ENCODE data around the gene TMEM63C.

TMEM63C gene

DNA sequence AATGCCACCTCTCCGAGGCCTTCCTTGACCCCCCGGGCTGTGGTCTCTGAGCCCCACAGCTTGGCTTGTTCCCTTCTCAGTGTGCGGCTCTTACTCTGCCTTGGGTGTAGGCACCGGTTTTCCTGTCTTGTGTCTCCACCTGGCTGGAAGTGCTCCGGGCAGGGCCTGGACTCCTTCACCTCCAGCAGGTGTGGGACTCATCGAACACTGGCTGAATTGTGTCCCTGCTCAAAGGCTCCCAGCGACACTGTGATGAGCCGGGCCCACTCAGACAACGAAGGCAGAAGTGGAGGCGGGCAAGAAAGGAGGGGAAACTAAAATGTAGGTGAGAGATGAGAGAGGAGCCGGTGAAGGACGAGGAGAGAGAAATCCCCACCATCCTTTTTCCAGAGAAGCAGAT is 18.0 kb downstream of the TMEM63C start:
- TF ChIP-seq, protein P1, sequence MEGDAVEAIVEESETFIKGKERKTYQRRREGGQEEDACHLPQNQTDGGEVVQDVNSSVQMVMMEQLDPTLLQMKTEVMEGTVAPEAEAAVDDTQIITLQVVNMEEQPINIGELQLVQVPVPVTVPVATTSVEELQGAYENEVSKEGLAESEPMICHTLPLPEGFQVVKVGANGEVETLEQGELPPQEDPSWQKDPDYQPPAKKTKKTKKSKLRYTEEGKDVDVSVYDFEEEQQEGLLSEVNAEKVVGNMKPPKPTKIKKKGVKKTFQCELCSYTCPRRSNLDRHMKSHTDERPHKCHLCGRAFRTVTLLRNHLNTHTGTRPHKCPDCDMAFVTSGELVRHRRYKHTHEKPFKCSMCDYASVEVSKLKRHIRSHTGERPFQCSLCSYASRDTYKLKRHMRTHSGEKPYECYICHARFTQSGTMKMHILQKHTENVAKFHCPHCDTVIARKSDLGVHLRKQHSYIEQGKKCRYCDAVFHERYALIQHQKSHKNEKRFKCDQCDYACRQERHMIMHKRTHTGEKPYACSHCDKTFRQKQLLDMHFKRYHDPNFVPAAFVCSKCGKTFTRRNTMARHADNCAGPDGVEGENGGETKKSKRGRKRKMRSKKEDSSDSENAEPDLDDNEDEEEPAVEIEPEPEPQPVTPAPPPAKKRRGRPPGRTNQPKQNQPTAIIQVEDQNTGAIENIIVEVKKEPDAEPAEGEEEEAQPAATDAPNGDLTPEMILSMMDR (conservative IDR thresholded peaks at IDR 0.05), result no peak
- TF ChIP-seq ZFX (IDR thresholded peaks at IDR 0.05), result no peak

DNA sequence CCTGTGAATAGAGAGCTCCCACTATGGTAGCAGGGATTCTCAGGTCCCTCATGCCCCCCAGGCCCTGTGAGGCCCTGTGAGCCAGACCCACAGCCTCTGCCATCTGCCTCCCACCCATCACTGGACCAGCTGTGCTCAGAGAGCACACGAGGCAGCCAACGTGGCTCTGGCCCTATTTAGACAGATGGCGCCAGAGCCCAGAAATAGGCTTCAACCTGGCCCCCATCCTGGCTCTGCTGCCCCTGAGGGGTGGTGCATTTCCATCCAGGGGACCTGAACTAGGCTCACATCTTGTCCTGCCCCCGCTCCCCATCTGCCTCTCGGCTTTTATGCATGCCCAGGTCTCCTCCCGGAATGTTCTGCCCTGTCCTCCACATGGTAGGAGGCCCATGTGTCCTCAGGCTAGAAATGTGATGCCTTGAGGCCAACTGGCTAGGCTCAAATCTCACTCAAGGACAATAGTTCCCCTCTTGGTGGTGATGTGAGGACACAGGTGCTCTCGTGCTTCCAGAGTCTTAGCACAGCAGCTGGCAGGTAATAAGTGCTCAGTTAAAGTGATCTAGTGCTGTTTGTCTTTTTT is 18.9 kb downstream of the TMEM63C start:
- H3K27ac ChIP-seq, result no peak overlapping the region
- TF ChIP-seq, protein P1 (conservative IDR thresholded peaks at IDR 0.05), result no peak
- TF ChIP-seq ZFX (IDR thresholded peaks at IDR 0.05), result no peak

More for the DNA sequence above, 18.0 kb downstream of the TMEM63C start:
- H3K27ac ChIP-seq, result no peak overlapping the region

DNA sequence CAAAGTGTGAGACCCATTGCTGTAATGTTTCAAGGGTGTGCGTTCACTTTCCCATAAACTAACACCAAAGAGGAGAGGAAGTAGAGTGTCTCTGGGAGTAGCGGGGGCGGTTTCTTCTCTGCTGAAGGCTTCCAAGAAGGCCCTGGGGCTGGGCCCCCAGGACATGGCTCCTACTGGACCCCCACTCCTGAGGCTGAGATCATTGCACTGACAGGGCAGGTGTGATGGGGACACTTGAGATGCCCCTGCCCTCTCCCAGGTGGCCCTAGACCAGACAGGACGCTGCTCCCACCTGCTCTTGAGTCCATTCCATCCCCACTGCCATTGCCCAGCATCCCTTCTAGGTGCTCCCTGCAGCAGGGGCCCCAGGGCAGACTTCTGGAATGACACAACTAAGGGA is 20.1 kb downstream of the TMEM63C start:
- TF ChIP-seq, protein P1 (conservative IDR thresholded peaks at IDR 0.05), result no peak
- TF ChIP-seq ZFX (IDR thresholded peaks at IDR 0.05), result no peak
- H3K27ac ChIP-seq, result no peak overlapping the region

DNA sequence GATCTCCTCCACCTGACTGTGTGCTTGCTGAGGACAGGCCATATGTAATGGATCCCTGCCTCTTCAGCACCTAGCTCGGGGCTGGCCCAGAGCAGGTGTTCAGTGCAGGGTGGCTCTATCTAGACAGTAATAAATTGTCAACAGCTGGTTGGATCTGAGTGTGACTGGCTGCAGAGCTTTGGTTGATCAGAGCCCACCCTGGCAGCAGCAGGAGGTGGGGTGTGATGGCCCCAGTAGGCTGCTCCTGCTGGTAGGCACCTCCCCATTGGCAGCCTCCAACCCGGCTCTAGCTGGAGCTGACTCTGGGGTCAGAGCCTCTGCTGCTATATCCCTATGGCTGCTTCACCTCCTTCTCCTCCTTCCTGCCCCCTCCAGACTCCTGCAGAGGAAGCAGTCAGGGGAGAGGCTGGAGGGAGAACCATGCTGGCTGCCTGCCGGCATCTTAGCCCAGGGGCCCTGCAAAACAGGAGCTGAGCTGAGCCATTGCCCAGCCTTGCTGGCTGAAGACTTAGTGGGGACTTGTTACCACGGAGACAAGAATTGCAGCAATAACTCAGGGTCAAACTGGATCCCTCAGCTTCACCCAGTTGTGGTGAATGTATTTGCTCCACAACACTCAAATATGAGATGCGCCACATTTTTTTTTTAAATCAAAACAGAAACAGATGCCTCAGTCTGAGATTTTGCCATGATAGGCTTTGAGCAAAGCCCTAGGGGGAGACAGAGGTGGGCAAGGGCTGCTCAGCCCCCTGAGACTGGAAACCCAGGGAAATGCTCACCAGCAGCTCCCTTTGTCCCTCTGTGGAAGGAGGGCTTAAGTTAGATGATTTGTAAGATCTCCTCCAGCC is 22.2 kb downstream of the TMEM63C start:
- TF ChIP-seq, protein P1 (conservative IDR thresholded peaks at IDR 0.05), result no peak
- TF ChIP-seq ZFX (IDR thresholded peaks at IDR 0.05), result no peak
- peak overlapping the region; percentile 62 for H3K27ac ChIP-seq

DNA sequence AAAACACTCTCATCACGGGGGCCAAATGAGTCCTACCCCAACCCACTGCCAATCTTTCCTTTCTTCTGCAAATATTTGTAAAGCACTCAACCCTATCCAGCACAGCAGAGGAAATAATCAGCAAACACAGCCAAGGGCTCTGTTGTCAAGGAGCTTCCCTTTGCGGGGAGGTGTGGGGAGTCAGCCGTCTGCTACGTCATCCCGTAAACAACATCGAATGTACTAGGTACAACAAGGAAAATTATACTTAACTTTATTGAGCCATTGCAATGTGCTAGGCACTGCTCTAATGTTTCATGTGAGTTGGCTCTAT is 22.8 kb downstream of the TMEM63C start:
- peak overlapping the region; percentile 62 for H3K27ac ChIP-seq
- no peak for TF ChIP-seq ZFX (IDR thresholded peaks at IDR 0.05)
- TF ChIP-seq, protein P1 (conservative IDR thresholded peaks at IDR 0.05), result no peak

DNA sequence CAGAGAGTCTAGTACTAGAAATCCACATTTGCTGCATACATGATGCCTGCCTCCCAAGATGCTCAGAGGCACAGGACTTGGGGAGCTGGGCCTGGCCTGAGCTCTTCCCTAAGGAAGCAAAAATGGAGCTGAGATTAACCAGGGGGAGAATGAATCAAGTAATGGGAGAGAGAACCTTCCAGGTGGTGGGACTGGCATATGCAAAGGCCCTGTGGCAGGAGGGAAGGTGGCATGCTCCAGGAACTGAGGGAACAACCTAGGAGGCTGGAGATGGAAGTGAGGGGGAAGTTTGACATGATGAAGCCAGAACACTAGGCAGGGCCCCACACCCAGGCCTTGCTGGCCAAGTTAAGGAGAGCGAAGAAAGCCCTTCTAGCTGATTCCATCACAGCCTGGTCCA is 23.3 kb downstream of the TMEM63C start:
- no peak for TF ChIP-seq ZFX (IDR thresholded peaks at IDR 0.05)
- TF ChIP-seq, protein P1 (conservative IDR thresholded peaks at IDR 0.05), result no peak
- H3K27ac ChIP-seq, result peak overlapping the region; percentile 62

DNA sequence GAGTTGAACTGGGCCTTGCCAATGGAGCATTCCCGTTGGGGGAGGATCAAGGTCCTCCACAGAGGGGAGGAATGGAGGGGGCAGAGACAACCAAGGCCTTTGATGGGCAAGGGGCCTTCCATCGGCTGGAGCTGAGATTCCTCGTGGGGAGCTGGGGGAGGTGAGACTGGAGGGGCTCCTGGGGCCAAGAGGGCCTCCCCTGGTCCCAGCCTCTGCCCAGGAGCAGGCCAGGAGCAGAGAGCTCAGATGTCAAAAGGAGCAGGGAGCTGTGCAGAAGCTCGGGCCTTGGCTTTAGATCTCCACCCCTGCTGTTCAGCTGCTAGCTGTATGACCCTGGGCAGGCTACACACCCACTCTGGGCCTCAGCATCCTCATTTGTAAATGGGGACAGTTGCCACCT is 24.0 kb downstream of the TMEM63C start:
- TF ChIP-seq ZFX (IDR thresholded peaks at IDR 0.05), result no peak
- TF ChIP-seq, protein P1 (conservative IDR thresholded peaks at IDR 0.05), result no peak
- no peak overlapping the region for H3K27ac ChIP-seq
